ENCODE results near the gene EMSY. TPM values are rescaled to one million over a fixed set of nuclear protein-coding genes. Genes with fewer than 3 reads are reported as not detected.
"Not testable (repeated sequence)": the region's sequence is repeated elsewhere in the genome, so short reads cannot be mapped to it uniquely, and the experiment has no call there.

EMSY gene
- total RNA-seq, 1 experiment from 2014 or later = 52.4 TPM

DNA sequence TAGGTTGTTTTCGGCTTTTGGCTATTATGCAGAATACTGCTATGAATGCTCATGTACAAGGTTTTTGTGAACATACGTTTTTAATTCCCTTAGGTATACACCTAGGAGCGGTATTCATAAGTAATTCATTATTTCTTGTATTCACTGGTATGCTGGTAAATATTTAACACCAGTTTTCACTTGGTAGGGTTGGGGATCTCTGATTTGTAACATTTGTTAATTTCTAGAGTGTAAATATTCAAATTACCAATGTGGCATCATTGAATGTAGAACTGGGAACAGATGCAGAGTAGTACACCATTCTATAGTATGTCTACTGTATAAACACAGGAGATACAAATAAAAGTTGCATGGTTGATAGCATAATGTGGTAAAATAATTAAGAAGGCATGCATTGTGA lies 47.4 kb upstream of the EMSY start:
- no TSS peak for BruUV-seq (replicated peaks)
- H3K27me3 ChIP-seq (replicated peaks; ENCODE audit: insufficient read depth, low read depth, low read length, poor library complexity) = no peaks in the 10 kb centered on the region
- TF ChIP-seq, protein P1, sequence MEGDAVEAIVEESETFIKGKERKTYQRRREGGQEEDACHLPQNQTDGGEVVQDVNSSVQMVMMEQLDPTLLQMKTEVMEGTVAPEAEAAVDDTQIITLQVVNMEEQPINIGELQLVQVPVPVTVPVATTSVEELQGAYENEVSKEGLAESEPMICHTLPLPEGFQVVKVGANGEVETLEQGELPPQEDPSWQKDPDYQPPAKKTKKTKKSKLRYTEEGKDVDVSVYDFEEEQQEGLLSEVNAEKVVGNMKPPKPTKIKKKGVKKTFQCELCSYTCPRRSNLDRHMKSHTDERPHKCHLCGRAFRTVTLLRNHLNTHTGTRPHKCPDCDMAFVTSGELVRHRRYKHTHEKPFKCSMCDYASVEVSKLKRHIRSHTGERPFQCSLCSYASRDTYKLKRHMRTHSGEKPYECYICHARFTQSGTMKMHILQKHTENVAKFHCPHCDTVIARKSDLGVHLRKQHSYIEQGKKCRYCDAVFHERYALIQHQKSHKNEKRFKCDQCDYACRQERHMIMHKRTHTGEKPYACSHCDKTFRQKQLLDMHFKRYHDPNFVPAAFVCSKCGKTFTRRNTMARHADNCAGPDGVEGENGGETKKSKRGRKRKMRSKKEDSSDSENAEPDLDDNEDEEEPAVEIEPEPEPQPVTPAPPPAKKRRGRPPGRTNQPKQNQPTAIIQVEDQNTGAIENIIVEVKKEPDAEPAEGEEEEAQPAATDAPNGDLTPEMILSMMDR (conservative IDR thresholded peaks at IDR 0.05; ENCODE audit: low read depth, low read length) = no peak
- TF ChIP-seq EZH2 (IDR thresholded peaks at IDR 0.05; ENCODE audit: borderline replicate concordance, low read depth, low read length, poor library complexity, severe bottlenecking) = no peak
- no peak overlapping the region for H3K27ac ChIP-seq (ENCODE audit: low read depth, low read length, poor library complexity, severe bottlenecking)
- no peak overlapping the region for H3K4me3 ChIP-seq (ENCODE audit: low read depth, low read length, poor library complexity, severe bottlenecking)
- H3K4me1 ChIP-seq (ENCODE audit: insufficient read depth, low read length, poor library complexity, severe bottlenecking) = no peaks in the 10 kb centered on the region
- intact Hi-C loops (cut with micrococcal nuclease; ENCODE audit: unreplicated experiment) = no loop called here
- H3K36me3 ChIP-seq (ENCODE audit: insufficient read depth, low read length, poor library complexity, severe bottlenecking) = no peaks in the 10 kb centered on the region
- ChIA-PET CTCF (no interaction called here), POLR2A (ENCODE audit: low non-redundant PET) (no interaction called here)
- no peaks in the 10 kb centered on the region for H3K9me3 ChIP-seq (ENCODE audit: low read depth, low read length, poor library complexity, severe bottlenecking)
- no peak for DNase-seq (ENCODE audit: low spot score)

DNA sequence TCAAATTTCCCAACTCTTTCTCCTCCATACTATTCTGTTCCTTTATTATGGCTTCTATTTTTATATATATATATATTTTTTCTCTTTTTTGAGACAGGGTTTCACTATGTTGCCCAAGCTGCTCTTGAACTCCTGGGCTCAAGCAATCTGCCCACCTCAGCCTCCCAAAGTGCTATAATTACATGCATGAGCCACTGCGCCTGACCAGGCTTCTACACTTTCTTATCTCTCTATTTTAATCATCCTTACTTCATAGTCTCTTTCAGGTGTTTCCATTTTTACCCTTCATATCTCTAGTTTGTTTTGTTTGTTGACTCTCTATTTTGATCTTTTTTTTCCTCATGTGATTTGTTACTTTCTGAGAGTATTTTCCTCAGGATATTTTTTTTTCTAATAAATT lies 43.9 kb upstream of the EMSY start:
- TF ChIP-seq EZH2 (IDR thresholded peaks at IDR 0.05; ENCODE audit: borderline replicate concordance, low read depth, low read length, poor library complexity, severe bottlenecking) = no peak
- TF ChIP-seq, protein P1 (conservative IDR thresholded peaks at IDR 0.05; ENCODE audit: low read depth, low read length) = no peak
- Histone ChIP-seq H3K27ac (ENCODE audit: low read depth, low read length, poor library complexity, severe bottlenecking) (no peak overlapping the region), H3K27me3 (replicated peaks; ENCODE audit: insufficient read depth, low read depth, low read length, poor library complexity) (no peaks in the 10 kb centered on the region), H3K4me1 (ENCODE audit: insufficient read depth, low read length, poor library complexity, severe bottlenecking) (no peaks in the 10 kb centered on the region), H3K4me3 (ENCODE audit: low read depth, low read length, poor library complexity, severe bottlenecking) (no peak overlapping the region), H3K36me3 (ENCODE audit: insufficient read depth, low read length, poor library complexity, severe bottlenecking) (no peaks in the 10 kb centered on the region), H3K9me3 (ENCODE audit: low read depth, low read length, poor library complexity, severe bottlenecking) (no peaks in the 10 kb centered on the region)
- BruUV-seq (replicated peaks) = no TSS peak
- CTCF ChIA-PET = no interaction called here
- intact Hi-C loops (cut with micrococcal nuclease; ENCODE audit: unreplicated experiment) = no loop called here
- POLR2A ChIA-PET (ENCODE audit: low non-redundant PET) = no interaction called here
- DNase-seq (ENCODE audit: low spot score) = no peak

DNA sequence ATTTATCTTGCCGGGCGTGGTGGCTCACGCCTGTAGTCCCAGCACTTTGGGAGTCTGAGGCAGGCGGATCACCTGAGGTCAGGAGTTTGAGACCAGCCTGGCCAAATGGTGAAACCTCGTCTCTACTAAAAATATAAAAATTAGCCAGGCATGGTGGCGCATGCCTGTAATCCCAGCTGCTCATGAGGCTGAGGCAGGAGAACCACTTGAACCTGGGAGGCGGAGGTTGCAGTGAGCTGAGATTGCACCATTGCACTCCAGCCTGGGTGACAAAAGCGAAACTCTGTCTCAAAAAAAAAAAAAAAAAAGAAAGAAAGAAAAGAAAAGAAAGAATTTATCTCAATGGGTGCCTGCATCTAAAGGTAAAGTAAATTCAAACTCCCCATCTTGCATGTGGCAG lies 43.3 kb upstream of the EMSY start:
- intact Hi-C loops (cut with micrococcal nuclease; ENCODE audit: unreplicated experiment); DNase-seq (ENCODE audit: low spot score); BruUV-seq (replicated peaks); H3K4me3 ChIP-seq (ENCODE audit: low read depth, low read length, poor library complexity, severe bottlenecking); POLR2A ChIA-PET (ENCODE audit: low non-redundant PET); H3K27me3 ChIP-seq (replicated peaks; ENCODE audit: insufficient read depth, low read depth, low read length, poor library complexity); H3K27ac ChIP-seq (ENCODE audit: low read depth, low read length, poor library complexity, severe bottlenecking); H3K4me1 ChIP-seq (ENCODE audit: insufficient read depth, low read length, poor library complexity, severe bottlenecking); H3K36me3 ChIP-seq (ENCODE audit: insufficient read depth, low read length, poor library complexity, severe bottlenecking); CTCF ChIA-PET; H3K9me3 ChIP-seq (ENCODE audit: low read depth, low read length, poor library complexity, severe bottlenecking): not testable (repeated sequence)

DNA sequence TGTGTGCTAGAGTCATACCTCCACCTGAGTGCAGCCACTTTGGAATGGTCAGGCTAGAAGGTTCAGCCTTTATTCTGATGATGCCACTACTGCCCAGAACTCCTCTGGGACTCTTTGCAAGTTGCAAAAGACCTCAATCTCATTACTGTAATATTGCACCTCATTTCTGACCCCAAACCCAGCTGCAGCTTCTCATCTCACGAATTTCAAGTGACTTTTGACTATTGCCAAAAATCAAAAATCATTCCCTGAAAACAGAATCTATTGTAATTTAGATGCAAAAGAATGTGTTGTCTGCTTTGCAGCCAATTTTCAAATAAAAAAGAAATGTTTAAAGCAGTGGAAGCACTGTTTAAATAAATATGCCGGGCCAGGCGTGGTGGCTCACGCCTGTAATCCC lies 38.5 kb upstream of the EMSY start:
- intact Hi-C loops (cut with micrococcal nuclease; ENCODE audit: unreplicated experiment) = no loop called here
- no peak overlapping the region for H3K4me3 ChIP-seq (ENCODE audit: low read depth, low read length, poor library complexity, severe bottlenecking)
- no peak overlapping the region for H3K27ac ChIP-seq (ENCODE audit: low read depth, low read length, poor library complexity, severe bottlenecking)
- DNase-seq (ENCODE audit: low spot score) = no peak
- no peaks in the 10 kb centered on the region for H3K36me3 ChIP-seq (ENCODE audit: insufficient read depth, low read length, poor library complexity, severe bottlenecking)
- BruUV-seq (replicated peaks) = no TSS peak
- H3K4me1 ChIP-seq (ENCODE audit: insufficient read depth, low read length, poor library complexity, severe bottlenecking) = peaks cover 14% of the 10 kb centered on the region
- POLR2A ChIA-PET (ENCODE audit: low non-redundant PET) = no interaction called here
- CTCF ChIA-PET = no interaction called here
- no peaks in the 10 kb centered on the region for H3K27me3 ChIP-seq (replicated peaks; ENCODE audit: insufficient read depth, low read depth, low read length, poor library complexity)
- TF ChIP-seq, protein P1 (conservative IDR thresholded peaks at IDR 0.05; ENCODE audit: low read depth, low read length) = no peak
- H3K9me3 ChIP-seq (ENCODE audit: low read depth, low read length, poor library complexity, severe bottlenecking) = no peaks in the 10 kb centered on the region
